Vagina (tissue), 2 donors: ENCODE measurements around the gene ITPK1.

Experiments used
- POLR2A ChIP-seq, 2 donors: fragments of 450-650 bp; IDR thresholded peaks; one replicate each; pipeline ENCODE4 v1.6.1; 2017; ENCODE audit warnings: antibody characterized with exemption in 2 of 2, mild to moderate bottlenecking in 2 of 2, moderate library complexity in 2 of 2
- POLR2AphosphoS5 ChIP-seq, 2 donors: sonication (generic); formaldehyde crosslinking; IDR thresholded peaks; one replicate each; pipeline ENCODE4 v1.9.0; 2017; ENCODE audit warnings: antibody characterized with exemption in 2 of 2, mild to moderate bottlenecking in 2 of 2, low read depth in 1 of 2; ENCODE audit not compliant: insufficient read depth in 1 of 2
- TF ChIP-seq, protein P1 (sequence below), 3 experiments: fragments of 450-650 bp in 2 of 3; fragments of 200-600 bp in 1 of 3; sonication (generic) in 1 of 3; IDR thresholded peaks; one replicate each; pipeline ENCODE4 v1.5.1; 2017 to 2019; ENCODE audit warnings: antibody characterized with exemption in 3 of 3, mild to moderate bottlenecking in 2 of 3, moderate library complexity in 2 of 3

DNA sequence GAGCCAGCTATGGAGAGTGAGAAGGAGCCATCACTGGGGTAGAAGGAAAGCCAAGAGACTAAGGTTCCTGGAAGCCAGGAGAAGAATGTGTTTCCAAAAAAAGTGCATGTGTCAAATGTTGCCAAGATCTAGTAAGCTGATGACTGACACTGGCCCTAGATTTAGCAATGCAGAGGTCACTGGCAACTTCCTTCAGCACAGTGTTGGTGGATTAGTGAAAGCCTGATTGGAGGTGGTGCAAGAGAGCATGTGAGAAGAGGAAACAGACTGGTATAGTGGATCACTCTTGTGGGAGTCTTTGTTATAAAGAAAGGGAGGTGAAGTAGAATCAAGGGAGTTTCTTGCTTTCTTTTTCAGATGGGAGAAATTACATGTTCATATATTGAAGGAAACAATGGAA is 226.8 kb downstream of the ITPK1 start:
- TF ChIP-seq, protein P1, sequence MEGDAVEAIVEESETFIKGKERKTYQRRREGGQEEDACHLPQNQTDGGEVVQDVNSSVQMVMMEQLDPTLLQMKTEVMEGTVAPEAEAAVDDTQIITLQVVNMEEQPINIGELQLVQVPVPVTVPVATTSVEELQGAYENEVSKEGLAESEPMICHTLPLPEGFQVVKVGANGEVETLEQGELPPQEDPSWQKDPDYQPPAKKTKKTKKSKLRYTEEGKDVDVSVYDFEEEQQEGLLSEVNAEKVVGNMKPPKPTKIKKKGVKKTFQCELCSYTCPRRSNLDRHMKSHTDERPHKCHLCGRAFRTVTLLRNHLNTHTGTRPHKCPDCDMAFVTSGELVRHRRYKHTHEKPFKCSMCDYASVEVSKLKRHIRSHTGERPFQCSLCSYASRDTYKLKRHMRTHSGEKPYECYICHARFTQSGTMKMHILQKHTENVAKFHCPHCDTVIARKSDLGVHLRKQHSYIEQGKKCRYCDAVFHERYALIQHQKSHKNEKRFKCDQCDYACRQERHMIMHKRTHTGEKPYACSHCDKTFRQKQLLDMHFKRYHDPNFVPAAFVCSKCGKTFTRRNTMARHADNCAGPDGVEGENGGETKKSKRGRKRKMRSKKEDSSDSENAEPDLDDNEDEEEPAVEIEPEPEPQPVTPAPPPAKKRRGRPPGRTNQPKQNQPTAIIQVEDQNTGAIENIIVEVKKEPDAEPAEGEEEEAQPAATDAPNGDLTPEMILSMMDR (IDR thresholded peaks at IDR 0.05): no peak
- TF ChIP-seq POLR2A (IDR thresholded peaks at IDR 0.05) (no peak), POLR2AphosphoS5 (IDR thresholded peaks at IDR 0.05; ENCODE audit: insufficient read depth in 1 of 2, low read depth in 1 of 2) (no peak)
